GM12865 (cell line): ENCODE data around the gene UBE2J2.

Experiments
- DNase-seq: peaks from one replicate; pipeline ENCODE4 v3.0.0; 2010; ENCODE audit warnings: low read depth
- H3K4me3 ChIP-seq: 2 replicates; pipeline ENCODE4 v1.5.1; 2011; ENCODE audit warnings: mild to moderate bottlenecking, low read depth, low read length, control low read depth
- TF ChIP-seq, protein P1 (sequence below): IDR thresholded peaks from 2 replicates; pipeline ENCODE4 v1.5.1; 2011; ENCODE audit warnings: low read length, control low read depth, low read depth, inconsistent platforms; ENCODE audit not compliant: insufficient read depth; ENCODE audit errors: missing control alignments

The UBE2J2 gene

GRCh38 chr1:1300352-1300739 lies 26.7 kb upstream of the UBE2J2 start:
- TF ChIP-seq, protein P1, sequence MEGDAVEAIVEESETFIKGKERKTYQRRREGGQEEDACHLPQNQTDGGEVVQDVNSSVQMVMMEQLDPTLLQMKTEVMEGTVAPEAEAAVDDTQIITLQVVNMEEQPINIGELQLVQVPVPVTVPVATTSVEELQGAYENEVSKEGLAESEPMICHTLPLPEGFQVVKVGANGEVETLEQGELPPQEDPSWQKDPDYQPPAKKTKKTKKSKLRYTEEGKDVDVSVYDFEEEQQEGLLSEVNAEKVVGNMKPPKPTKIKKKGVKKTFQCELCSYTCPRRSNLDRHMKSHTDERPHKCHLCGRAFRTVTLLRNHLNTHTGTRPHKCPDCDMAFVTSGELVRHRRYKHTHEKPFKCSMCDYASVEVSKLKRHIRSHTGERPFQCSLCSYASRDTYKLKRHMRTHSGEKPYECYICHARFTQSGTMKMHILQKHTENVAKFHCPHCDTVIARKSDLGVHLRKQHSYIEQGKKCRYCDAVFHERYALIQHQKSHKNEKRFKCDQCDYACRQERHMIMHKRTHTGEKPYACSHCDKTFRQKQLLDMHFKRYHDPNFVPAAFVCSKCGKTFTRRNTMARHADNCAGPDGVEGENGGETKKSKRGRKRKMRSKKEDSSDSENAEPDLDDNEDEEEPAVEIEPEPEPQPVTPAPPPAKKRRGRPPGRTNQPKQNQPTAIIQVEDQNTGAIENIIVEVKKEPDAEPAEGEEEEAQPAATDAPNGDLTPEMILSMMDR, result no peak
- H3K4me3 ChIP-seq, result no peak overlapping the region
- no peak for DNase-seq

- DNase-seq, result peak; percentile 43
Observed at GRCh38 chr1:1299686-1300351, 26.2 kb upstream of the UBE2J2 start.

GRCh38 chr1:1298861-1299685 lies 25.4 kb upstream of the UBE2J2 start:
- TF ChIP-seq, protein P1, result no peak
- no peak for DNase-seq
- no peak overlapping the region for H3K4me3 ChIP-seq

More at GRCh38 chr1:1299686-1300351, 26.2 kb upstream of the UBE2J2 start:
- TF ChIP-seq, protein P1, result peak; percentile 56
- no peak overlapping the region for H3K4me3 ChIP-seq

DNA sequence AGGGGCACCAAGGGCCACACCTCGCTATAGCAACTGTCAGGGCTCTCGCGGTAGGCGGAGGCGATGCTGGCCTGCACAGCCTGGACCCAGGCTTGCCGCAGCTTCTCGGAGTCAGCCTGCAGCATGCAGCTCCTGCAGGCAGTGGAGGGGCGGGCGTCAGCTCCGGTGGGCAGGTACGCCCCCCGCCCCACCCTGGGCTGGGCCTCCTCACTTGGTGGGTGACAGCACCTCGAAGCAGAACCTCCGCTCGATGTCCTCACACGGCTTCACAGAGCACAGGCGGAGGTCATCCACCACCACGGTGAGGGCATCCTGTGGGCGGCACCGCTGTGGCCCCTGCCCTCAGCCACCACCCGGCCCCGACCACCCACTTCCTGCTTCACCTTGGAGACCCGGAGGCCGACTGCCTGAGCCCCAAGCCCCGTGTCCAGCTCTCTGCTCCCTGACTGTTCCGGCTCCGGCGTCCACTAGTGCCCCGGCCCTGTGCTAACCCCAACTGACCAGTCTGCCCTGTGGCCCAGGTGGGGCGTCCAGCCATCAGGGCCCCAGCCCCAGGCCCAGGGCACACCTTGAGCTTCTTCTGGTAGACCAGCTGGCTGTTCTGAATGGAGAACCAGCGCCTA lies 24.3 kb upstream of the UBE2J2 start:
- TF ChIP-seq, protein P1, result no peak
- no peak for DNase-seq
- no peak overlapping the region for H3K4me3 ChIP-seq

DNA sequence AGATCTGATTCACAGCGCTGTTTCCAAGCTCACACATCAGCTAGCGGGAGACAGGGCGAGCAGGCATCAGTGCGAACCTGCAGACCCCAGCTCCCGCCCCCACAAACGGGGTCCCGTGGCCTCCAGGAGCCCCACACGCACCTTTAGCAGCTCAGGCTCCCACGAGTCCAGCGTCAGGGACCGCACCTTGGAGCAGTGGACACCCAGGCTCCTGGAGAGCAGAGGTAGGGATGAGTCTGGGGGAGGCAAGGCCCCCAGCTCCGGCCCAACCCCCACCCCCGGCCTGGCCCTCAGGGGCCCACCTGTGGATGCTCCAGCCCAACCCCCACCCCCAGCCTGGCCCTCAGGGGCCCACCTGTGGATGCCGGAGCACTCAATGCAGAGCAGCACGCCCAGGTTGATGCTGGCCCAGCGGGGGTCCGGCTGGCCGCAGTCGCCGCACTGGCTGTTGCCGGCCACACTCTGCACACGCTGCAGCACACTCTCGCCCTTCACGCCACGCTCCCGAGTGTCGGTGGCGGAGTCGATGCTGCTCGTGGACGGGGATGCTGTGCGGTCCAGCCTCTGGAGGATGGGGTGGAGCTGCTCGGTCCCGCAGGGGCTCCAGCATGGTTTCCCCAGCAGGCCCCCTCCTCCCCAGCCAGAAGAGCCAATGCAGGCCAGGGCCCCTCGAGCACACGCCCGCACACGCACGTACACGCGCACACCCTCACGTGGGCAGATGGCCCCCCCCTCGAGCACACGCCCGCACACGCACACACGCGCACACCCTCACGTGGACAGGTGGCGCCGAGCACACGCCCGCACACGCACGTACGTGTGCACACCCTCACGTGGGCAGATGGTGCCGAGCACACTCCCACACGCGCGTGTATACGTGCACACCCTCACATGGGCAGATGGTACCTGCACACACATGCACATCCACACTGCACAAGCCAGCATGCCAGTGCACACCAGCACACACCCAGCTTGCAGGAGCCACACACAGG lies 22.7 kb upstream of the UBE2J2 start:
- no peak overlapping the region for H3K4me3 ChIP-seq
- DNase-seq, result no peak
- TF ChIP-seq, protein P1, result no peak
